C4-2B (cell line): ENCODE data around the gene RNU6-7.

Experiments
- ZFX ChIP-seq: fragments of 450-650 bp; IDR thresholded peaks from 2 replicates; pipeline ENCODE4 v1.6.1; 2017
- TF ChIP-seq, protein P1 (sequence below): fragments of 450-650 bp; conservative IDR thresholded peaks from 2 replicates; pipeline ENCODE4 v1.5.1; 2017; ENCODE audit warnings: mild to moderate bottlenecking

DNA sequence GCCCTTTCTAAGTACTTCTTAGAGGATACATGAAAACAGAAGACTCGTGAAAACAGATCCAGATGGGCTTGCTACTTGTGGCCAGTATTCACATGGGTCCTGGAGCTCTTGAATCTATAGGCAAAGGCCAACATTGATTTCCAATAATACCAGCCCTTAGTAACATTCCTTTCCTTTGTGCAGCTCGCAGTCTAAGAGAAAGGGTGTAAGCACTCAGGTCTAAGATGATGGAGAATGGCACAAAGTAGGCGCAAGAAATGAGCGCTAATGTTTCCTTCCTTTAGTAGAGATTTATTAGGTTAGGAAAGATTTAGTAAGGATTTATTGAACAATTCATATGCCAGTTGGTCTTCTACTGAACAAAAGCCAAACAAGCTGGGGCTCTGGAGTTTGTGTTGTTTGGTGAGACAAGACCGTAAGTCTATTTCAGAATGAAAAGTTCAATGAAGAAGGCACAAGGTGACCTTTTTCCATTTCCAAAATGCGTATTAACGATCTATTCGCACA is 699 bp downstream of the RNU6-7 start:
- TF ChIP-seq, protein P1, sequence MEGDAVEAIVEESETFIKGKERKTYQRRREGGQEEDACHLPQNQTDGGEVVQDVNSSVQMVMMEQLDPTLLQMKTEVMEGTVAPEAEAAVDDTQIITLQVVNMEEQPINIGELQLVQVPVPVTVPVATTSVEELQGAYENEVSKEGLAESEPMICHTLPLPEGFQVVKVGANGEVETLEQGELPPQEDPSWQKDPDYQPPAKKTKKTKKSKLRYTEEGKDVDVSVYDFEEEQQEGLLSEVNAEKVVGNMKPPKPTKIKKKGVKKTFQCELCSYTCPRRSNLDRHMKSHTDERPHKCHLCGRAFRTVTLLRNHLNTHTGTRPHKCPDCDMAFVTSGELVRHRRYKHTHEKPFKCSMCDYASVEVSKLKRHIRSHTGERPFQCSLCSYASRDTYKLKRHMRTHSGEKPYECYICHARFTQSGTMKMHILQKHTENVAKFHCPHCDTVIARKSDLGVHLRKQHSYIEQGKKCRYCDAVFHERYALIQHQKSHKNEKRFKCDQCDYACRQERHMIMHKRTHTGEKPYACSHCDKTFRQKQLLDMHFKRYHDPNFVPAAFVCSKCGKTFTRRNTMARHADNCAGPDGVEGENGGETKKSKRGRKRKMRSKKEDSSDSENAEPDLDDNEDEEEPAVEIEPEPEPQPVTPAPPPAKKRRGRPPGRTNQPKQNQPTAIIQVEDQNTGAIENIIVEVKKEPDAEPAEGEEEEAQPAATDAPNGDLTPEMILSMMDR, result no peak
- no peak for TF ChIP-seq ZFX
